ENCODE results near the gene IL1F10. TPM values are rescaled to one million over a fixed set of nuclear protein-coding genes. Genes with fewer than 3 reads are reported as not detected.

Gene IL1F10
- total and polyA plus RNA-seq, 9 donors, result not detected

- H3K27ac ChIP-seq (ENCODE audit: low read length), result no peak overlapping the region
- WGBS (ENCODE audit: insufficient coverage), result 90% methylated on average over 2 of the region's 3 CpGs
Observed at GRCh38 chr2:113038291-113038690, 29.5 kb upstream of the IL1F10 start.

GRCh38 chr2:113039158-113039557, 28.6 kb upstream of the IL1F10 start:
- Histone ChIP-seq H3K4me3 (ENCODE audit: low read length) (no peak overlapping the region), H3K27me3 (ENCODE audit: control insufficient read depth, insufficient read depth, low read length) (no peaks in the 10 kb centered on the region), H3K27ac (ENCODE audit: low read length) (no peak overlapping the region), H3K4me1 (ENCODE audit: control insufficient read depth, insufficient read depth, low read length) (no peaks in the 10 kb centered on the region), H3K36me3 (ENCODE audit: control insufficient read depth, insufficient read depth, low read length) (no peaks in the 10 kb centered on the region), H3K9me3 (replicated peaks; ENCODE audit: control insufficient read depth, low read depth, low read length) (no peaks in the 10 kb centered on the region)
- WGBS (ENCODE audit: insufficient coverage), result no CpG with 5 or more reads among the region's 2 CpGs
- DNase-seq, result no peak

More at GRCh38 chr2:113038291-113038690, 29.5 kb upstream of the IL1F10 start:
- H3K36me3 ChIP-seq (ENCODE audit: control insufficient read depth, insufficient read depth, low read length), result no peaks in the 10 kb centered on the region
- peak; percentile 7 for DNase-seq
- no peaks in the 10 kb centered on the region for H3K9me3 ChIP-seq (replicated peaks; ENCODE audit: control insufficient read depth, low read depth, low read length)
- no peaks in the 10 kb centered on the region for H3K4me1 ChIP-seq (ENCODE audit: control insufficient read depth, insufficient read depth, low read length)
- no peak overlapping the region for H3K4me3 ChIP-seq (ENCODE audit: low read length)
- H3K27me3 ChIP-seq (ENCODE audit: control insufficient read depth, insufficient read depth, low read length), result no peaks in the 10 kb centered on the region

GRCh38 chr2:113039719-113040118, 28.1 kb upstream of the IL1F10 start:
- no peak overlapping the region for H3K27ac ChIP-seq (ENCODE audit: low read length)
- no peak overlapping the region for H3K4me3 ChIP-seq (ENCODE audit: low read length)
- no peaks in the 10 kb centered on the region for H3K36me3 ChIP-seq (ENCODE audit: control insufficient read depth, insufficient read depth, low read length)
- H3K9me3 ChIP-seq (replicated peaks; ENCODE audit: control insufficient read depth, low read depth, low read length), result no peaks in the 10 kb centered on the region
- 45% methylated on average over 4 of the region's 5 CpGs for WGBS (ENCODE audit: insufficient coverage)
- no peaks in the 10 kb centered on the region for H3K27me3 ChIP-seq (ENCODE audit: control insufficient read depth, insufficient read depth, low read length)
- no peaks in the 10 kb centered on the region for H3K4me1 ChIP-seq (ENCODE audit: control insufficient read depth, insufficient read depth, low read length)
- peak; percentile 11 for DNase-seq

GRCh38 chr2:113041871-113042270, 25.9 kb upstream of the IL1F10 start:
- no peaks in the 10 kb centered on the region for H3K4me1 ChIP-seq (ENCODE audit: control insufficient read depth, insufficient read depth, low read length)
- H3K27me3 ChIP-seq (ENCODE audit: control insufficient read depth, insufficient read depth, low read length), result no peaks in the 10 kb centered on the region
- no peak for DNase-seq
- H3K36me3 ChIP-seq (ENCODE audit: control insufficient read depth, insufficient read depth, low read length), result no peaks in the 10 kb centered on the region
- 48% methylated on average over 2 of the region's 5 CpGs for WGBS (ENCODE audit: insufficient coverage)
- no peaks in the 10 kb centered on the region for H3K9me3 ChIP-seq (replicated peaks; ENCODE audit: control insufficient read depth, low read depth, low read length)
- no peak overlapping the region for H3K27ac ChIP-seq (ENCODE audit: low read length)
- no peak overlapping the region for H3K4me3 ChIP-seq (ENCODE audit: low read length)

- no peak overlapping the region for H3K27ac ChIP-seq (ENCODE audit: low read length)
- H3K27me3 ChIP-seq (ENCODE audit: control insufficient read depth, insufficient read depth, low read length), result no peaks in the 10 kb centered on the region
- H3K9me3 ChIP-seq (replicated peaks; ENCODE audit: control insufficient read depth, low read depth, low read length), result peaks cover 2% of the 10 kb centered on the region
- WGBS (ENCODE audit: insufficient coverage), result no CpG with 5 or more reads among the region's 5 CpGs
- no peaks in the 10 kb centered on the region for H3K4me1 ChIP-seq (ENCODE audit: control insufficient read depth, insufficient read depth, low read length)
- DNase-seq, result no peak
- no peak overlapping the region for H3K4me3 ChIP-seq (ENCODE audit: low read length)
- H3K36me3 ChIP-seq (ENCODE audit: control insufficient read depth, insufficient read depth, low read length), result no peaks in the 10 kb centered on the region
Observed at GRCh38 chr2:113046465-113046864, 21.3 kb upstream of the IL1F10 start.

- DNase-seq, result no peak
- WGBS (ENCODE audit: insufficient coverage), result 91% methylated on average over 36 of the region's 38 CpGs
- no peak overlapping the region for H3K27ac ChIP-seq (ENCODE audit: low read length)
- H3K9me3 ChIP-seq (replicated peaks; ENCODE audit: control insufficient read depth, low read depth, low read length), result peaks cover 6% of the 10 kb centered on the region
- no peaks in the 10 kb centered on the region for H3K27me3 ChIP-seq (ENCODE audit: control insufficient read depth, insufficient read depth, low read length)
- H3K4me1 ChIP-seq (ENCODE audit: control insufficient read depth, insufficient read depth, low read length), result no peaks in the 10 kb centered on the region
- H3K36me3 ChIP-seq (ENCODE audit: control insufficient read depth, insufficient read depth, low read length), result no peaks in the 10 kb centered on the region
- H3K4me3 ChIP-seq (ENCODE audit: low read length), result no peak overlapping the region
Observed at GRCh38 chr2:113050921-113051895, 16.6 kb upstream of the IL1F10 start.

GRCh38 chr2:113052396-113052917, 15.3 kb upstream of the IL1F10 start, which contains the start of gene IL36B:
IL36B (minus strand) TSS chr2:113052867.
- Histone ChIP-seq H3K27me3 (ENCODE audit: control insufficient read depth, insufficient read depth, low read length) (no peaks in the 10 kb centered on the region), H3K9me3 (replicated peaks; ENCODE audit: control insufficient read depth, low read depth, low read length) (peaks cover 6% of the 10 kb centered on the region), H3K27ac (ENCODE audit: low read length) (no peak within 1 kb of the TSS), H3K4me3 (ENCODE audit: low read length) (no peak within 1 kb of the TSS), H3K4me1 (ENCODE audit: control insufficient read depth, insufficient read depth, low read length) (no peaks in the 10 kb centered on the region), H3K36me3 (ENCODE audit: control insufficient read depth, insufficient read depth, low read length) (no peaks in the 10 kb centered on the region)
- no peak for DNase-seq
- WGBS (ENCODE audit: insufficient coverage), result no CpG with 5 or more reads among the region's 6 CpGs

- Histone ChIP-seq H3K36me3 (ENCODE audit: control insufficient read depth, insufficient read depth, low read length) (no peaks in the 10 kb centered on the region), H3K27me3 (ENCODE audit: control insufficient read depth, insufficient read depth, low read length) (no peaks in the 10 kb centered on the region), H3K9me3 (replicated peaks; ENCODE audit: control insufficient read depth, low read depth, low read length) (peaks cover 6% of the 10 kb centered on the region), H3K27ac (ENCODE audit: low read length) (no peak overlapping the region), H3K4me1 (ENCODE audit: control insufficient read depth, insufficient read depth, low read length) (no peaks in the 10 kb centered on the region), H3K4me3 (ENCODE audit: low read length) (no peak overlapping the region)
- WGBS (ENCODE audit: insufficient coverage), result no CpG with 5 or more reads among the region's 3 CpGs
- DNase-seq, result no peak
Observed at GRCh38 chr2:113053666-113054065, 14.1 kb upstream of the IL1F10 start.

GRCh38 chr2:113054066-113054465, 13.7 kb upstream of the IL1F10 start:
- DNase-seq, result no peak
- H3K4me3 ChIP-seq (ENCODE audit: low read length), result no peak overlapping the region
- H3K27ac ChIP-seq (ENCODE audit: low read length), result no peak overlapping the region
- H3K9me3 ChIP-seq (replicated peaks; ENCODE audit: control insufficient read depth, low read depth, low read length), result peaks cover 6% of the 10 kb centered on the region
- H3K27me3 ChIP-seq (ENCODE audit: control insufficient read depth, insufficient read depth, low read length), result no peaks in the 10 kb centered on the region
- no peaks in the 10 kb centered on the region for H3K36me3 ChIP-seq (ENCODE audit: control insufficient read depth, insufficient read depth, low read length)
- H3K4me1 ChIP-seq (ENCODE audit: control insufficient read depth, insufficient read depth, low read length), result no peaks in the 10 kb centered on the region

- H3K36me3 ChIP-seq (ENCODE audit: control insufficient read depth, insufficient read depth, low read length), result no peaks in the 10 kb centered on the region
- H3K9me3 ChIP-seq (replicated peaks; ENCODE audit: control insufficient read depth, low read depth, low read length), result peaks cover 5% of the 10 kb centered on the region
- no peaks in the 10 kb centered on the region for H3K27me3 ChIP-seq (ENCODE audit: control insufficient read depth, insufficient read depth, low read length)
- H3K4me3 ChIP-seq (ENCODE audit: low read length), result no peak overlapping the region
- no peaks in the 10 kb centered on the region for H3K4me1 ChIP-seq (ENCODE audit: control insufficient read depth, insufficient read depth, low read length)
- H3K27ac ChIP-seq (ENCODE audit: low read length), result no peak overlapping the region
- WGBS (ENCODE audit: insufficient coverage), result no CpG with 5 or more reads among the region's 1 CpG
- DNase-seq, result no peak
Observed at GRCh38 chr2:113056521-113056920, 11.2 kb upstream of the IL1F10 start.

Measured in muscle of leg (tissue), 11 donors.